Fibroblast of lung (primary cell): ENCODE results near the gene ZNF883.

Source experiments
- CTCF ChIP-seq, 2 donors: IDR thresholded peaks in 1 of 2; conservative IDR thresholded peaks in 1 of 2; 1 replicate in 1 of 2; 2 replicates in 1 of 2; pipeline ENCODE4 v1.5.1; 2011 to 2012; ENCODE audit warnings: low read length in 2 of 2, control low read depth in 1 of 2, inconsistent platforms in 1 of 2, low read depth in 1 of 2, mild to moderate bottlenecking in 1 of 2
- EZH2 ChIP-seq: IDR thresholded peaks from 2 replicates; pipeline ENCODE4 v1.5.1; 2012; ENCODE audit warnings: low read length, control low read depth, mild to moderate bottlenecking; ENCODE audit errors: missing control alignments

GRCh38 chr9:112933696-112934095, 78.3 kb downstream of the ZNF883 start:
- TF ChIP-seq CTCF (conservative IDR thresholded peaks at IDR 0.05 in 1 of 2, IDR thresholded peaks at IDR 0.05 in 1 of 2; ENCODE audit: low read depth in 1 of 2, low read length in 2 of 2) (no peak), EZH2 (no peak)
